Urothelium cell line (cell line): ENCODE results near the gene GRID1.
A peak's percentile ranks its signal among the peaks of the same experiment; 100 is the strongest.

ENCODE experiments used
- DNase-seq: peaks from one replicate; pipeline ENCODE4 v3.0.0; 2011; ENCODE audit warnings: low spot score, mixed read lengths
- FAIRE-seq: peaks from 2 replicates; lab custom pipeline; 2011; peaks lifted over from hg19 to GRCh38; lab: Jason Lieb, UNC

Gene GRID1

DNA sequence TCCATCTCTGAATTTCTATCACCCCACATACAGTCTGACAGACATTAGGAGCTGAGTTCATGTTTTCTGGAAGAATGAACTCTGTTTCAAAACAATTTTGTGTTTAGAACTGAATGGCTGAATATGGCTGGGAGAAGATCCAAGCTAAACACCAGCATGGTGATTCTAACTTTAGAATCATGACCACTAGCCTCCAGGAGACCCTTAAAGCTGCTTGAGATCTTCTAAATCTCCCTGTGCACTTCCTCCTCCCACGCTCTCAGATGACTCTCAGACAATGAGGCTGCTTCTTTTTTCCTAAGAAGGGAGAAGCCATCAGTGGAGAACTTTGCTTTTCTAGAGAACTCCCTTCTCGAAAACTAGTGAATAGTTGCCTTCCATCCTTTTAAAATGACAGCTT is 711.2 kb downstream of the GRID1 start:
- DNase-seq (no peak), FAIRE-seq (no peak)

DNA sequence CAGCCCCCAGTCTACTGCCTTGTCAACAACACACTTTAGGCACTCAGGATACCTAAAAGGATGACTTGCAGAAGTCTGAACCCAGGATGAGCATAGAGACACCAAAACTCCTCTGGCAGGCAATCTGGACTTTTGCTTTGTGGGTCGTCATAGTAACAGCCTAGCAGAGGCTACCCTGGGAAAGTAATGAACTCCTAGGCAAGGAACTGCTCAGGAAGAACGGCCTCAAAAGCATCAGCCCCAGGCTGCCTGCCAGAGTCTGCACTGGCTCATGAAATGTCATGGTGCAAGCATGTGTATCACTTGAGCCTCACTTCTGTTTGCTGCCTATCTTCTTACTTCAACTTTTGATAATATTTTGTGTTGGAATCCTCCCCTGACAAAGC is 715.1 kb downstream of the GRID1 start:
- FAIRE-seq (no peak), DNase-seq (no peak)

DNA sequence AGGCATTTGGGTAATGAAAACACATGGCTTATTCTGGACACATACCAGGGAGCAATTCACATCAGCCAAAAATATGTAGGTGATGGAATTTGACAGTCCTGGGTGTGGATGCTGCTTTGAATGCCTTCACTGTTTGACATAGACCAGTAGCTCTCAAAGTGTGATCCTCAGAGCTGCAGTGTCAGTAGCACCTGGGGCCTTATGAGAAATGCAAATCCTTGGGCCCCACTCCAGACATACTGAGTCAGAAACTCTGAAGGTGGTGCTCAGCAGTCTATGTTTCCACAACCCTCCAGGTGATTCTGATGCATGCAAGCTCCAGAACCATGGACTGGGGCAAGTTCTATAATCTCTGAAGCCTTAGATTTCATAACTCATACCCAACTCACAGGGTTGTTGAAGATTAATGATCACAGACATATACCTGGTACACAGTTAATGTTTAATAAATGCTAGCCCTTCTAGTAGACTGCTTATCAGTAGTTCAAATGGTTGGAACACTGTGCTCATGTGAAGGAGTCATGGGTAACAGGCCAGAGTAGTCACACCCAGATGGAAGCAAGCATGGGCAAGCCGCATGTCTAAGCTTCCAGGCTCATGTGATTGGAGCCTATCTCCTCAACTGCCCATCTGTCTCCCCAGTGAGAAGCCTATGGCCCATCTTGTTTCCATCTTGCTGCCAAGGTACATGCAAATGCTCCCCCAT is 715.7 kb downstream of the GRID1 start:
- no peak for DNase-seq
- FAIRE-seq, result no peak

DNA sequence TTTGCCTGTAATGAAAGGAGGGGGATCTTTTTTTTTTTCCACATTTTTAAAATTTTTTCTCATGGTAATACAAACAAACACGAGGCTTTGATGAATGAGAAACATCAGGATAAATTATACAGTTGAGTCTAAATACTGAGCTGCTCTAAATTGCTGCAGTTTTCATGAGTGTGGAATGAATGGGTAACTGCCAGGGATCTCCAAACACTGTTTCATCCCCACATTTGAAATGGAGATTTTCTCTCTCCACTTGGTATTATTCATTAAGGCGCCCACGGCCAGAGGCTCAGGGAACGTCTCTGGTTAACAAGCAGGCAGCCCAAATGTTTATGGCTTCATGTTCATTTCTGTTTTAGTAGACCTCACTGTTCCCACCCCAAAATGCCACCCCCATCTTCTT is 717.1 kb downstream of the GRID1 start:
- no peak for FAIRE-seq
- no peak for DNase-seq

DNA sequence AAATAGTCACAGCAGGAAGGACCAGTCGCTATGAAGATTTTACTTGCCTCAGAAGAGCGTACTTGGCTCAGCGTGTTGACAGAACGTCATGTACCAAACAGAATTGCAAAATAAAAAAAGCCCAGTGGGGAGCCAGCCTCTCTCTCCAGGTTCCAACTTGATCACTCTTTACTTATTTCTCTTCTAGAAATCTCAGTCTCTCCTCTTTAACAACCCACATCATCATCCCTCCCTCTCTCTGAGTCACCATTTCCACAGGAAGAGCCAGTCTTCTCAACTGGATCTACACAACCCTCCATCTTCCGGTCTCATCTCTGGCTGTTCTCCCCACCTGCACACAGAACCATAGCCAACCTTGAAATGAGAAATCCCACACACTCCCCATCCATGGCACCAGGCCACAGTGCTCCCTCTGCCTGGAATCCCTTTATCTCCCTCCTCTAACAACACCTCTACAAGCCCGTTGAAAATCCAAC is 718.3 kb downstream of the GRID1 start:
- peak; percentile 38 for DNase-seq
- no peak for FAIRE-seq

DNA sequence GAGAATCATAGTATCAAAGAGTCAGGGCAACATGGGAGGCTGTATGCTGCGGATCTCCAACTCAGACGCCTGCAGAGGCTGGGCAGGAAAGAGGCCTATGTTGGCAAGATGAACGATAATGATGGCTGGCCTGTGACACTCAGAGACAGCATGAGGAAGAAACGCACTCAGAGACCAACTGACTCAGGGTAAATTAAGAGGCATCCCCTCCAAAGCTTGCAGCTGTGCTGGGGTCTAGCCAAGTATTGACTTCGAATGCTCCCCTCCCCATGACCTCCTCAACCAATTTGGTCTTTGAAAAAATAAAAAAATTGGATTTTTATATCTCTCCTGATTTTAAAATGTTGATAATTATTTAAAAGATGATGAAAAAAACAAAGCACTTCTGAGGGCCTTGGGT is 718.9 kb downstream of the GRID1 start:
- no peak for DNase-seq
- FAIRE-seq, result no peak

DNA sequence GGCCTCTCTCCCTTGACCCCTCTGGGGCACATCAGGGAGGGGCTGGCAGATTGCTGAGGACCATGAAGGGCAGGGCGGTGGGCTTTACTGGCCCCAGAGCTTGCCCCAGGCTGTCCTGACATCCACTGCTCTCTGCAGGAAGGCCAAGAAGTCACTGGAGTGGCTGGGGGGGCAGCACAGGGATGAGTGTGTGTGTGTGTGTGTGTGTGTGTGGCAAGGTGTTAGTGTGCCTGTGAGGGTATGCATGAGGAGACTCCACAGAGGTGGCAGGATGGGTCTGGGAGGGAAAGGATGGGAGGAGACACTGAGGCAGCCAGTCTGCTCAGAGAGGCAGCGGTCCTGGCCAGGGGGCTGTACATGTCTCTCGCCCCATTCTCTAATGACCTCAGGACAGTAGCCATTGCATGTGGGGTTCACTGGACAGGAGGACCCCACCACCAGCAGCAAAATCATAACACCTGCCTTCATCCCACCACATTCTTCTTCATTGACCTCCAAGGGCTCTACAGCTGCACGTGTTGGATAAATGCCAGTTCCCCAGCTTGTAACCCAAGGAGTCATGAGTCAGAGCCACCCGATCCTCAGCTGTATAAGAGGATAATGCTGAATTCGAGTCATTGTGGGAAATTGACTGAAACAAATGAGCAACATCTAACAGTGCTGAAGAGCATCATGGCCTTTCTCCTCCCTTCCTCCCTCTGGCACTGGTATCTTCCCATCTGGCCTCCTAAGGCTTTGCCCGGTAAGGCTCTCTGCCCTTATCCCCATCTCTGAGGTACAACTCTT is 720.5 kb downstream of the GRID1 start:
- FAIRE-seq, result no peak
- peak; percentile 67 for DNase-seq

DNA sequence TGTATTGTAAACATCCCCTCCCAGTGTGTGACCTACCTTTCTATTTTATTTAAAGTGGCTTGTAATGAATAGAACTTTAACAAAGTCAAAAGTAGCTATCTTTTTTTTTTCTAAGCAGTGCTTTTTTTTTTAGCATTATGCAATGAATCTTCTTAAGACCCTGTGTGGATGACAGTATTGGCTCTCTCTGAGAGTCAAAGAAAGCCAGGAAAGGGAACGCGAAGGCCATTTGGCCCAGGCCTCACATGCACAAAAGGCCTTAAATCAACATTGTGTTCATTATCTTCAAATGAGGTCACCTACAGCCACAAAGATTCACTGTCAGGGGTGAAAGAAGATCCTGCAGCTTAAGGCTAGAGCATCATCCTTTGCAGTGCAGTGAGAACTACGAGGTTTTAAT is 721.5 kb downstream of the GRID1 start:
- DNase-seq, result no peak
- no peak for FAIRE-seq

DNA sequence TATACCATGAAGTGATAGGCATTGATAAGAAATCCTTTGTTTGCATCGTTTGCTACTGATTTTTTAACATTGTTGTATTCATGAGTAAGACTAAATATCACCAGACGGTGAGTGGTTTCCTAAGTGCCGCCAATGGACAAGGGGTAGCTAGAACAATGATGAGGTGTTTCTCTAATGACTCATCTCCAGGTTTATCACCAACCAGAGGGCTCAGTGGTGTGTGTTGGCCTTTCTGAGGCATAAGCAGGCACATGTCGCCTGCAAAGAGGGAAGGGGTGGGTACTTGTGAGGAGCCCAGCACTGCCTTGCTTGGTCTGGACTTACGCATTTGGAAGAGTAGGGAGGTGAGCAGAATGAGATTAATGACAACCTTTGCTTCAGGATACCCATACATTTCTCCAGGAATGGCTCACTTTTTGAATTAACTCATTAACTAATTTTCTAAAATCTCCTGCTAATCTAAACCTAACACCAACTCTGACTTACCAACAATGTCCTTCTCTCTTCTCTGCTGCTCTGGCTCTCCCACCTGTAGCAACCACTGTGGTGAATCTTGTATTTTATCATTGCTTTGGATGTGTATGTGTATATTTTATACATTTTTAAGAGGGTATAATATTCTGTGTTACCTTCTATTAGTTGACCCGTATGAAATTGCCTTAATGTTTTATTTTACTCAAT is 722.6 kb downstream of the GRID1 start:
- FAIRE-seq (no peak), DNase-seq (peak; percentile 57)

DNA sequence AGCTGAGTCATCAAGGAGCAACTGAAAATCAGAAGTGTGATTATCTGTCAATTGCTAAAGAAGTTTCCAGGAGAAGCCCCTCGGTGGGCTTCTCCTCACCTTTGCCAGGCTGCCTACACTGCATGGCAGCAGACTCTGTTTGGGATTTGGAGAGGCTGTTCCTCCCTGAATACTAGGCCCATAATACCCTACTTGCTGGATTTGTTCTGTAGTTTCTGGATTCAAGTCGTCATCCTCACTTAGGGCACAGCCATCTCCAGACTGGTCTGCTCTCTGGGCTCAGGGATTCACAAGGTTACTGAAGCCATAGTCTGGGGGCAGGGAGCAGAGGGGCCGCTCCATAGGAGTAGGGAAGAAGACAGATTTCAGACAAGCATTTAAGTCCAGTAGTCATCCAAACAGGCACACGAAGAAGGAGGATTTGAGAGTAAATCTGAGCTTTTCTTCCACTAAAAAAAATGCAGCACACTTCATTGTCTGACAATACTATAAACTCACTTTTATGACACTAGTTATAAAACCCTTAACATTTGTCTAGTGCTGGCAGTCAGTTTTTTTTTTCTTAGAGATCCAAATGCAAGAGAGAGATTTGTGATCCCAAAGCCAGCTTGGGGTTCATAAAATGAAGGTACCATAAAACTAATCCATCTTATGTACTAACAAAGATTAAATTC is 723.3 kb downstream of the GRID1 start:
- FAIRE-seq (no peak), DNase-seq (peak; percentile 10)

DNA sequence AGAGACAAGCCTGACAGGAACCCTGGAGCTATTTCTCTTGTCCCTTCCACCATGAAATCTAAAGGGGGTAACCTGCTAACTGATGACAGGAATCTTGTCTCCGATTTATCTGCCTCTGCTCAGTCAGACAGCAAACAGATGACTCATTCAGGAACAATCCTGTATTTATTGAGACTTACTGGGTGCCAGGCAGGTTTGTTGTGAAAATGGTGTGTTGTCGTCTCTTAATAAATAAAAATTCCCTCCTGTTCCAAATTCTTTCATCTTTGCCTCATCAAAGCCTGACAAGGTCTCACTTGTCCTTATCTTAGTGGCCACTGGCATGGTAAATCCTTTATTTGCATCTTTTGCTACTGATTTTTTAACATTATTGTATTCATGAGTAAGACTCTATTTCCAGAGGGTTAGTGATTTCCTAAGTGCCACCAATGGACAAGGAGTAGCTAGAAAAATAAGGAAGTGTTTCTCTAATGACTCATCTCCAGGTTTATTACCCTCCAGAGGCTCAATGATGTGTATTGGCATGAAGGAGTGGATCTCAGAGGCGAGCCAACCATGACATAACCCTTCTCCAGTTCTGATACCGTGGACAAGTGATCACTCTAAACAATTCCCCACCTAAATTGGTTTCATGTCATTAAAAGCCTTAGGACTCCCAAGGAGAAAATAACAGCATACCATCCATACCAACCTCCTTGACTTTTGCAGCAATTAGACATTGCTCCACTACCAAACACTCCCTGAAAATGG is 724.0 kb downstream of the GRID1 start:
- peak; percentile 62 for DNase-seq
- FAIRE-seq, result peak; percentile 42

DNA sequence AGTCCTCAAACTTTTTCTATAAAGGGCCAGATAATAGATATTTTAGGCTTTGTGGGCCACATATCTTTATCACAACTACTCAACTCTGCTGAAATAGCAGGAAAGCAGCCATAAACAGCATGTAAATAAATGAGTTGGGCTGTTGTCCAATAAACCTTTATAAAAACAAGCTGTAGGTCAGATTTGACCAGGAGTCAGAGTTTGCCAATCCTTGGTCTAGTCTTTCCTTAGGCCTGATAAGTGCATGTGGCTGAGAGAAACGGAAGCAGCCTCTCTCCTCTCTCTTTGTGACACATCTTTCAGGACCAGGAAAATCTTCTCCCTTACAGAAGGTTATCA is 724.5 kb downstream of the GRID1 start:
- DNase-seq (no peak), FAIRE-seq (no peak)

DNA sequence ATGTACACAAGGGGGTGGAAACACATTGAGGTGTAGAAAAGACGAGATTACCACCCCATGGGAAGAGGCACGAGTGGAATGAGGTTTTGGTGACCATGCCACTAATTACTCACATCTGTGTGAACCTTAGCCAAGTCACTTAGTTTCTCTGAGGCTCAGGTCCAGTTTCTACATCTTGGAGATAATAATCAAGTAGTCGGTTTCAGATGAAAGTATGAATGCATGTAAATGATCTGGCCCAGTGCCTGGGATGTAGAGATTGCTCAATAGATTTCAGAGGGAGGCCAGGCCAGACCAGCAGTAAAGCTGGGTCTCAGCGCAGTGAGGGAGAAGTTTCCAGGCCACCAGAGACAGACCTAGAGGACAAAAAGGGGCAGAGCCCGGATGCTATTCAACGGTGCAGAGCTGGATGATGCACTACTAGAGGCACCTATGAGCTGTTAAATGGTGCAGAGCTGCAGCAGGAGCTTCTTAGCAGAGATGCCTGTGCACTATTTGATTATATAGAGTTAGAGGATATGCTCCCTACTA is 725.1 kb downstream of the GRID1 start:
- FAIRE-seq (peak; percentile 85), DNase-seq (peak; percentile 20)

DNA sequence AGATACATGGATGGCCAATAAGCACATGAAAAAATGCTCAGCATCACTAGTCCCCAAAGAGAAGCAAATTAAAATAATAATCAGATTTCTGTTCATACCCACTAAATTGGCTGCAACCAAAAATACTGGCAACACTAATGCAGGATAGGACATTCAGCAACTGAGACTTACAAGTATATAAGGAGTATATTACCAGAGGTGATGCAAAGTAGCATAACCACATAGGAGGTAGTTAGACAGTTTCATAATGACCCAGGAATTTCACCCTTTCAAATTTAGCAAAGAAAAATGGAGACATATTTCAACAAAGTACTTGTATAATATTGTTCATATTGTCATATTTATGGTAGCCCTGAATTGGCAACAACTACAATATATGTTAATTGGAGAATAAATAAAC is 727.8 kb downstream of the GRID1 start:
- FAIRE-seq, result no peak
- DNase-seq, result no peak

DNA sequence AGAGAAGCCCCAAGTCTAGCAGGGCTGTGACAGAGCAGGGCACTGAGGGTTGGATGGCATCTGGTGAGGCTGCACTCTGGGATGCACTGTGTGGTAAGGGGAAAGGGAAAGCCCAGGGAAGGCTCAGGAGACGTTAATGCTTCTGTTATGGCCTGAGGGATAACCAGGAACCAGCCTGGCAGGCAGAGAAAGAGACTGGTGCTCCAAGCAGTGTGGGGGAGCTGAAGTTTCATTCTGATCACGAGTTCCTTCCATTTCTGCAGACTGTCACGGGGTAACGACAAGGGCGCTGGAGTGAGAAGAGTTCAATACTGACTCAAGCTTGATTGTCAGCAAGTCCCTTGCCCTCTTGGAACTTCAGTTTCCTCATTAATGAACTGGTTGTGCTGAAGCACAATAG is 730.9 kb downstream of the GRID1 start:
- DNase-seq (no peak), FAIRE-seq (no peak)

DNA sequence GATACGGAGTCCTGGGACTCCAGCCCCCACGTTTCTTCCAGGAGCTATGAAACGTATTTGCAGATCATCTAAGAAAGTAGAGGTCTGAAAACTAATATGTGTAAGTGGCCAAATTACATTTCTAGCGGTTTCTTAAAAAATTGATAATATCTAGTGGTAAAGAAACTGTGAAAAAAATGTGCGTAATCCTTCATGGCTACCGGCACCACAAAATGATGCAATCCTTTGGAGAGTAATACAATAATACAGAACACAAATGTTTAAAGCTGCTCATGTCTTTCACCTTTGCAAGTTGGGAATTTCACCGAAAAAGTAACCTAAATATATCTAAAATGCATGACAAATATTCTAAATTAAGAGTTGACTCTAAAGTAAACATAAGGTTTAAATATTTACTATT is 742.1 kb downstream of the GRID1 start:
- no peak for DNase-seq
- no peak for FAIRE-seq

DNA sequence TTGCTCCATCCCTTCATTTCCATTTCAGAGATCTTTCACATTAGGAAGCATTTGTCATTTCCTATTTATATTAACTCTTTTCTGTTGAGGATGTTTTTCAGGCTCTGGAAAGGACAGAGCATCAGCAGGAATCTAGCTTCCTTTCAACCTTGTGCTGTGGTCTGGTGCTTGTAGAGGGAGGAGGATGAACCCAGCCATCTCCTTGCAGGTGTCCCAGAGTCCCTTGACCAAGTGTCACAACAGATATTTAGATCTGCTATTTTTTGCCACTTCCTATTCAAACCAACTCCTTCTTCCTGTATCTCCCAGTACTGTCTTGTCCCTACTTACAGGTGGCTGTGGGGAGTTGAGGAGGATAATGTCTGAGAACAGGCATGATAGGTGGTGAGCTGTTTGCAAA is 742.8 kb downstream of the GRID1 start:
- DNase-seq, result no peak
- FAIRE-seq, result no peak

DNA sequence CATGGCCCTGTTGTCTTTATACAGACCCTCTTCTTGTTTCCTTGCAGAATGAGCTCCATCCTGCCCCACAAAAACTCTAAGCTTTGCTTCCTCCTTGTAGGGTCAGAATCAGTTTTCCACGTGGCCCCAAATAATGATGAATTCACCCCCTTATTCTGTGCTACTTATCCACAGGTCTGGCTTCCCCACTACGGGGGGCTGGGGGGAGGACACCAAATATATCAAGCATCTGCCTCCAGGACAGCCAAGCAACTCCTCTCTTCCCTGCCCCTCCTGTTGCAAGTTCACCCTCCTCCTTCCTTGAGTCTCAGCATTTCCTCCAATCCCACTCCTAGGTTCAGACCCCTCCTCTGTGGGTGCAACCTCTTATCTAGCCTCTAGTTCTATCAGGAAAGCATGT is 743.3 kb downstream of the GRID1 start:
- DNase-seq, result no peak
- no peak for FAIRE-seq

DNA sequence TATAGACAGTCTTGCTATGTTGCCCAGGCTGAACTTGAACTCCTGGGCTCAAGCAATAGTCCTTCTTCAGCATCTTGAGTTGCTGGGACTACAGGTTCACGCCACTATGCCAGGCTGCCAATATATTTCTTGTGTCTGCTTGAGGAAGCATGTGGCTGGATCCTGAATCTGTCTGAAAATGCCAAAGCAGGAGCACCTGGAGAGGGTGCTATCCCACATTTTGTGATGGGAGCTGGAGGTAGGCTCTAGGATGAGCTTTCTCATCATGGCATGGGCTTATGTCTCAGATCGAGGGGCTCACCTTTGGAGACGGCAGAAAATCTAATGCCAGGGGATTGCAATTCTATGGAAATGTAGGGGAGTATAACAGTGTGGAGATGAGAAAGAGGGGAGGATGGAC is 744.2 kb downstream of the GRID1 start:
- no peak for DNase-seq
- no peak for FAIRE-seq

DNA sequence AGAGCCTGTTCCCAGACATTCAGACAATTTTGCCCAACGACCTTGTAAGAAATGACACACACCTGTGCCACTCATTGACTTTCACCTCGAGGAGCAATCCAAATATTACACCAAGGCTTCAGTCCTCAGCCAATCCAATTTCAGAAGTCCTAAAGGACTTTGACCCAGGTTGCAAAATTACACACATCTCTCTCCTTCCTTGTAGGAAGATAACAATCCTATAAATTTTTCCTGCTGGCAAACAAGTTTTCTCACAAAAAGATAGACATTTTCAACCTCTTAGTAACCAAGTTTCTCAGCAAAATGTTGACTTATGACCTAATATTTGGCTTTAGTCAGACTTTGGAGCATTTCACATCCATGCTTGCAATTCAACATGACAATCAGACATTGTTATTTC is 745.0 kb downstream of the GRID1 start:
- DNase-seq (no peak), FAIRE-seq (no peak)
